HepG2 (cell line): ENCODE measurements around the gene COX7A1. TPM values are rescaled to one million over a fixed set of nuclear protein-coding genes. Genes with fewer than 3 reads are reported as not detected.
A peak's percentile ranks its signal among the peaks of the same experiment; 100 is the strongest.

Experiments
- ATAD3A ChIP-seq: sonication (generic); formaldehyde crosslinking; IDR thresholded peaks from 2 replicates; pipeline ENCODE4 v1.4.0; 2020; ENCODE audit warnings: missing genetic modification reagents
- BRD4 ChIP-seq: sonication (generic); formaldehyde crosslinking; IDR thresholded peaks from 2 replicates; pipeline ENCODE4 v1.4.0; 2020; ENCODE audit warnings: missing genetic modification reagents
- FOXA1 ChIP-seq, 2 experiments: fragments of 450-650 bp in 1 of 2; sonication (generic) in 1 of 2; formaldehyde crosslinking in 1 of 2; IDR thresholded peaks; 2 replicates each; pipeline versions ENCODE4 v1.4.0 to v1.6.1; 2016 to 2020; ENCODE audit warnings: missing genetic modification reagents in 1 of 2
- HMG20A ChIP-seq: IDR thresholded peaks from 2 replicates; pipeline ENCODE4 v1.6.1; 2016; ENCODE audit warnings: borderline replicate concordance
- MTA3 ChIP-seq: sonication (generic); formaldehyde crosslinking; IDR thresholded peaks from 2 replicates; pipeline ENCODE4 v1.4.0; 2020; ENCODE audit warnings: missing genetic modification reagents
- NAIF1 ChIP-seq: sonication (generic); formaldehyde crosslinking; IDR thresholded peaks from 2 replicates; pipeline ENCODE4 v1.5.0; 2020; ENCODE audit warnings: mild to moderate bottlenecking, missing genetic modification reagents, borderline replicate concordance
- NFYB ChIP-seq: sonication (generic); formaldehyde crosslinking; IDR thresholded peaks from 2 replicates; pipeline ENCODE4 v1.4.0; 2020; ENCODE audit warnings: missing genetic modification reagents
- PHF20 ChIP-seq: sonication (generic); formaldehyde crosslinking; IDR thresholded peaks from 2 replicates; pipeline ENCODE4 v1.5.0; 2020; ENCODE audit warnings: mild to moderate bottlenecking, missing genetic modification reagents
- PRDM10 ChIP-seq: sonication (generic); formaldehyde crosslinking; IDR thresholded peaks from 2 replicates; pipeline ENCODE4 v1.4.0; 2020; ENCODE audit warnings: low read depth, missing genetic modification reagents
- RAD51 ChIP-seq: fragments of 450-650 bp; IDR thresholded peaks from 2 replicates; pipeline ENCODE4 v1.6.1; 2016; ENCODE audit warnings: borderline replicate concordance
- SOX6 ChIP-seq, 2 experiments: fragments of 450-650 bp in 1 of 2; sonication (generic) in 1 of 2; formaldehyde crosslinking in 1 of 2; IDR thresholded peaks; 2 replicates each; pipeline versions ENCODE4 v1.4.0 to v1.6.1; 2017 to 2020; ENCODE audit warnings: antibody characterized with exemption in 1 of 2, mild to moderate bottlenecking in 1 of 2, missing genetic modification reagents in 1 of 2
- SRY ChIP-seq: sonication (generic); formaldehyde crosslinking; IDR thresholded peaks from 2 replicates; pipeline ENCODE4 v1.8.0; 2022; ENCODE audit warnings: mild to moderate bottlenecking, missing genetic modification reagents
- ZEB1 ChIP-seq: IDR thresholded peaks from 2 replicates; pipeline ENCODE4 v1.6.1; 2012; ENCODE audit warnings: mild to moderate bottlenecking, low read depth, inconsistent platforms; ENCODE audit not compliant: insufficient replicate concordance
- ZNF605 ChIP-seq: sonication (generic); formaldehyde crosslinking; IDR thresholded peaks from 2 replicates; pipeline ENCODE4 v1.8.0; 2022; ENCODE audit warnings: mild to moderate bottlenecking, missing genetic modification reagents
- ZNF660 ChIP-seq: sonication (generic); formaldehyde crosslinking; IDR thresholded peaks from 2 replicates; pipeline ENCODE4 v1.5.1; 2020; ENCODE audit warnings: mild to moderate bottlenecking, low read depth, missing genetic modification reagents, borderline replicate concordance
- ZNF713 ChIP-seq: sonication (generic); formaldehyde crosslinking; IDR thresholded peaks from 2 replicates; pipeline ENCODE4 v1.4.0; 2020; ENCODE audit warnings: mild to moderate bottlenecking, missing genetic modification reagents
- polyA plus RNA-seq, 8 experiments: library from polyadenylated mRNA; depleted of rRNA in 3 of 8; stranded (reverse) in 7 of 8; unstranded in 1 of 8; fragments of >200 nt; fragmentation: Illumina TruSeq in 4 of 8; extraction: Trizol in 4 of 8; gene quantifications; 2 replicates each; pipeline versions ENCODE4 v1.2.1 to v1.2.3, GENCODE V29; 2011 to 2016; ENCODE audit warnings: low read depth in 4 of 8, missing spikeins in 1 of 8, mixed read lengths in 1 of 8; ENCODE audit not compliant: insufficient read depth in 1 of 8
- total RNA-seq, 5 experiments: library from RNA; depleted of rRNA; stranded (reverse); fragments of >200 nt; fragmentation: Illumina TruSeq; extraction: Trizol; gene quantifications; 2 replicates each; pipeline ENCODE4 v1.2.3, GENCODE V29; 2016; ENCODE audit warnings: low read depth in 1 of 5
- TF ChIP-seq, protein P1 (sequence below): sonication (generic); formaldehyde crosslinking; IDR thresholded peaks from 2 replicates; pipeline ENCODE4 v1.9.0; 2021; ENCODE audit warnings: missing genetic modification reagents, borderline replicate concordance
- TF ChIP-seq, protein P2 (sequence below): sonication (generic); formaldehyde crosslinking; IDR thresholded peaks from 2 replicates; pipeline ENCODE4 v1.4.0; 2020; ENCODE audit warnings: mild to moderate bottlenecking, missing genetic modification reagents

Gene COX7A1
- total and polyA plus RNA-seq, 2 of the 13 experiments (the other 11 are each of a cell fraction or from before 2014, with no cell fraction given) = not detected

GRCh38 chr19:36115453-36116343, 36.5 kb downstream of the COX7A1 start, which contains the start of gene TBCB (continued):
- TF ChIP-seq, protein P1, sequence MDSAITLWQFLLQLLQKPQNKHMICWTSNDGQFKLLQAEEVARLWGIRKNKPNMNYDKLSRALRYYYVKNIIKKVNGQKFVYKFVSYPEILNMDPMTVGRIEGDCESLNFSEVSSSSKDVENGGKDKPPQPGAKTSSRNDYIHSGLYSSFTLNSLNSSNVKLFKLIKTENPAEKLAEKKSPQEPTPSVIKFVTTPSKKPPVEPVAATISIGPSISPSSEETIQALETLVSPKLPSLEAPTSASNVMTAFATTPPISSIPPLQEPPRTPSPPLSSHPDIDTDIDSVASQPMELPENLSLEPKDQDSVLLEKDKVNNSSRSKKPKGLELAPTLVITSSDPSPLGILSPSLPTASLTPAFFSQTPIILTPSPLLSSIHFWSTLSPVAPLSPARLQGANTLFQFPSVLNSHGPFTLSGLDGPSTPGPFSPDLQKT = no peak
- TF ChIP-seq SOX6 (IDR thresholded peaks at IDR 0.05) = no peak
- TF ChIP-seq SOX6 (CRISPR knock-in tag; IDR thresholded peaks at IDR 0.05) = 0 out of 2 replicates have a peak, but pooled peaks have one; percentile 0
- no peak for TF ChIP-seq MTA3
- TF ChIP-seq RAD51 = no peak
- TF ChIP-seq ZEB1 = no peak
- TF ChIP-seq SRY (CRISPR knock-in tag) = 0 out of 2 replicates have a peak, but pooled peaks have one; percentile 40
- TF ChIP-seq NFYB = no peak
- TF ChIP-seq ATAD3A = 0 out of 2 replicates have a peak, but pooled peaks have one; percentile 27
- TF ChIP-seq, protein P2, sequence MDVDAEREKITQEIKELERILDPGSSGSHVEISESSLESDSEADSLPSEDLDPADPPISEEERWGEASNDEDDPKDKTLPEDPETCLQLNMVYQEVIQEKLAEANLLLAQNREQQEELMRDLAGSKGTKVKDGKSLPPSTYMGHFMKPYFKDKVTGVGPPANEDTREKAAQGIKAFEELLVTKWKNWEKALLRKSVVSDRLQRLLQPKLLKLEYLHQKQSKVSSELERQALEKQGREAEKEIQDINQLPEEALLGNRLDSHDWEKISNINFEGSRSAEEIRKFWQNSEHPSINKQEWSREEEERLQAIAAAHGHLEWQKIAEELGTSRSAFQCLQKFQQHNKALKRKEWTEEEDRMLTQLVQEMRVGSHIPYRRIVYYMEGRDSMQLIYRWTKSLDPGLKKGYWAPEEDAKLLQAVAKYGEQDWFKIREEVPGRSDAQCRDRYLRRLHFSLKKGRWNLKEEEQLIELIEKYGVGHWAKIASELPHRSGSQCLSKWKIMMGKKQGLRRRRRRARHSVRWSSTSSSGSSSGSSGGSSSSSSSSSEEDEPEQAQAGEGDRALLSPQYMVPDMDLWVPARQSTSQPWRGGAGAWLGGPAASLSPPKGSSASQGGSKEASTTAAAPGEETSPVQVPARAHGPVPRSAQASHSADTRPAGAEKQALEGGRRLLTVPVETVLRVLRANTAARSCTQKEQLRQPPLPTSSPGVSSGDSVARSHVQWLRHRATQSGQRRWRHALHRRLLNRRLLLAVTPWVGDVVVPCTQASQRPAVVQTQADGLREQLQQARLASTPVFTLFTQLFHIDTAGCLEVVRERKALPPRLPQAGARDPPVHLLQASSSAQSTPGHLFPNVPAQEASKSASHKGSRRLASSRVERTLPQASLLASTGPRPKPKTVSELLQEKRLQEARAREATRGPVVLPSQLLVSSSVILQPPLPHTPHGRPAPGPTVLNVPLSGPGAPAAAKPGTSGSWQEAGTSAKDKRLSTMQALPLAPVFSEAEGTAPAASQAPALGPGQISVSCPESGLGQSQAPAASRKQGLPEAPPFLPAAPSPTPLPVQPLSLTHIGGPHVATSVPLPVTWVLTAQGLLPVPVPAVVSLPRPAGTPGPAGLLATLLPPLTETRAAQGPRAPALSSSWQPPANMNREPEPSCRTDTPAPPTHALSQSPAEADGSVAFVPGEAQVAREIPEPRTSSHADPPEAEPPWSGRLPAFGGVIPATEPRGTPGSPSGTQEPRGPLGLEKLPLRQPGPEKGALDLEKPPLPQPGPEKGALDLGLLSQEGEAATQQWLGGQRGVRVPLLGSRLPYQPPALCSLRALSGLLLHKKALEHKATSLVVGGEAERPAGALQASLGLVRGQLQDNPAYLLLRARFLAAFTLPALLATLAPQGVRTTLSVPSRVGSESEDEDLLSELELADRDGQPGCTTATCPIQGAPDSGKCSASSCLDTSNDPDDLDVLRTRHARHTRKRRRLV (CRISPR knock-in tag) = no peak
- no peak for TF ChIP-seq FOXA1 (IDR thresholded peaks at IDR 0.05)
- no peak for TF ChIP-seq FOXA1 (CRISPR knock-in tag; IDR thresholded peaks at IDR 0.05)
- TF ChIP-seq NAIF1 = peak; percentile 7; the same call in 1 of the 2 replicates
- no peak for TF ChIP-seq HMG20A (CRISPR knock-in tag)
- TF ChIP-seq BRD4 = no peak
- no peak for TF ChIP-seq ZNF605 (CRISPR knock-in tag)
- no peak for TF ChIP-seq ZNF713 (CRISPR knock-in tag)
- no peak for TF ChIP-seq PRDM10 (CRISPR knock-in tag)
- no peak for TF ChIP-seq PHF20
- TF ChIP-seq ZNF660 = no peak; the same call in 1 of the 2 replicates
